MM.1S (cell line): Measurements from ENCODE around the gene ATP13A2.

Experiments used
- CTCF ChIP-seq: fragments of 300-600 bp; sonication (generic); IDR thresholded peaks from 2 replicates; pipeline ENCODE4 v1.5.1; 2016; ENCODE audit warnings: antibody characterized with exemption, low read length, mixed read lengths
- EZH2phosphoT487 ChIP-seq: fragments of 300-600 bp; sonication (generic); IDR thresholded peaks from 2 replicates; pipeline ENCODE4 v1.6.1; 2018; ENCODE audit warnings: antibody characterized with exemption, low read length

GRCh38 chr1:16983649-16984048 lies 28.1 kb downstream of the ATP13A2 start:
- TF ChIP-seq EZH2phosphoT487 (no peak), CTCF (no peak)
